Pericardium fibroblast (primary cell): ENCODE measurements around the gene RBMXL2. TPM values are rescaled to one million over a fixed set of nuclear protein-coding genes. Genes with fewer than 3 reads are reported as not detected.

ENCODE experiments used
- total RNA-seq: library from RNA; depleted of rRNA; stranded (reverse); fragments of >200 nt; gene quantifications from 2 replicates; pipeline ENCODE4 v1.2.3, GENCODE V29; 2015

Gene RBMXL2
- not detected in 2 replicates for total RNA-seq

DNA sequence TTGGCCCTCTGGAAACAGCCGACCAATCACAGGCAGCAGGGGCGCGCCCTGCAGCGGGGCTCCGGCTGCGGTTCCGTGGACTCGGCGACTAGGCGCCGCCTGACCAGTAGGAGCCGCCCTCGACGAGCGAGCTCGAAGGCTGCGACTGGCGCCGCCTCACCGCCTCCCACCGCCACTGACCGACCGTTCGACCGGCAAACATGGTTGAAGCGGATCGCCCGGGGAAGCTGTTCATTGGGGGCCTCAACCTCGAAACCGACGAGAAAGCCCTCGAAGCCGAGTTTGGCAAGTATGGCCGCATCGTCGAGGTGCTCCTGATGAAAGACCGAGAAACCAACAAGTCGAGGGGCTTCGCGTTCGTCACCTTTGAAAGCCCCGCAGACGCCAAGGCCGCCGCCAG, at the start of gene RBMXL2:
RBMXL2 (plus strand) TSS at position 78 of the 400 bp plus-strand sequence; CDS start at position 201, 123 bp downstream.

Other genes with a start within 250 kb of the RBMXL2 start
- not detected in 2 replicates for gene OR10A5, start 243.3 kb upstream of the RBMXL2 start, total RNA-seq
- gene OR10A2, start 225.9 kb upstream of the RBMXL2 start, total RNA-seq = not detected in 2 replicates
- gene OR10A4, start 212.4 kb upstream of the RBMXL2 start, total RNA-seq = not detected in 2 replicates
- 3.1 TPM in 1 of 2 replicates, not detected in the other for gene OR2D2, start 196.5 kb upstream of the RBMXL2 start, total RNA-seq
- not detected in 2 replicates for gene OR2D3, start 168.0 kb upstream of the RBMXL2 start, total RNA-seq
- gene ZNF215, start 162.6 kb upstream of the RBMXL2 start, total RNA-seq = 1.5 and 2.5 TPM in 2 replicates
- 0.70 and 2.0 TPM in 2 replicates for gene ZNF214, start 68.7 kb upstream of the RBMXL2 start, total RNA-seq
- not detected in 2 replicates for gene NLRP14, start 68.5 kb upstream of the RBMXL2 start, total RNA-seq
- gene SYT9, start 162.9 kb downstream of the RBMXL2 start, total RNA-seq = not detected in 2 replicates